ENCODE results near the gene HLA-DPB1.

- TF ChIP-seq USF2 (IDR thresholded peaks at IDR 0.05): no peak
- no peak for TF ChIP-seq POLR2A (IDR thresholded peaks at IDR 0.05; ENCODE audit: low read length)
- TF ChIP-seq EP300 (IDR thresholded peaks at IDR 0.05): no peak
These were observed 6.6 kb upstream of the HLA-DPB1 start for GRCh38 chr6:33069021-33069738.

Data from A549 (cell line).